KMS-11 (cell line): ENCODE measurements around the gene BRICD5.

ENCODE experiments used
- H2AFZ ChIP-seq: fragments of 200-600 bp; sonication (generic); 2 replicates; pipeline ENCODE4 v1.6.1; 2016; ENCODE audit warnings: antibody characterized with exemption, mixed run types, low read depth
- H3K27ac ChIP-seq: fragments of 200-600 bp; sonication (generic); 2 replicates; pipeline ENCODE4 v1.6.1; 2016; ENCODE audit warnings: mild to moderate bottlenecking, mixed run types
- H3K27me3 ChIP-seq: fragments of 200-600 bp; sonication (generic); 2 replicates; pipeline ENCODE4 v1.6.1; 2017; ENCODE audit warnings: mild to moderate bottlenecking, low read depth, mixed run types, moderate library complexity; ENCODE audit not compliant: insufficient read depth
- H3K36me3 ChIP-seq: fragments of 200-600 bp; sonication (generic); 2 replicates; pipeline ENCODE4 v1.6.1; 2017; ENCODE audit warnings: mild to moderate bottlenecking, mixed run types; ENCODE audit not compliant: insufficient read depth
- H3K4me1 ChIP-seq: fragments of 200-600 bp; sonication (generic); 2 replicates; pipeline ENCODE4 v1.6.1; 2016; ENCODE audit warnings: mild to moderate bottlenecking, low read depth, mixed run types; ENCODE audit not compliant: poor library complexity, severe bottlenecking
- H3K4me2 ChIP-seq: fragments of 200-600 bp; sonication (generic); 2 replicates; pipeline ENCODE4 v1.7.0; 2016; ENCODE audit warnings: mild to moderate bottlenecking, mixed run types
- H3K4me3 ChIP-seq: fragments of 200-600 bp; sonication (generic); IDR thresholded peaks from 2 replicates; pipeline ENCODE4 v1.6.1; 2017; ENCODE audit warnings: low read depth, low read length, mixed read lengths; ENCODE audit not compliant: insufficient read depth
- H3K79me2 ChIP-seq: fragments of 200-600 bp; sonication (generic); 2 replicates; pipeline ENCODE4 v1.6.1; 2016; ENCODE audit warnings: low read depth, mixed run types; ENCODE audit not compliant: insufficient read depth
- H3K9ac ChIP-seq: fragments of 200-600 bp; sonication (generic); 2 replicates; pipeline ENCODE4 v1.6.1; 2016; ENCODE audit warnings: mild to moderate bottlenecking, mixed run types
- H4K20me1 ChIP-seq: fragments of 200-600 bp; sonication (generic); 2 replicates; pipeline ENCODE4 v1.6.1; 2016; ENCODE audit warnings: mild to moderate bottlenecking, mixed run types; ENCODE audit not compliant: insufficient read depth
- CTCF ChIP-seq: fragments of 200-600 bp; sonication (generic); conservative IDR thresholded peaks from 2 replicates; pipeline ENCODE4 v1.6.1; 2017; ENCODE audit warnings: low read depth, mild to moderate bottlenecking, antibody characterized with exemption, low read length, moderate library complexity, mixed read lengths

BRICD5 gene

GRCh38 chr16:2183671-2184070, 27.0 kb downstream of the BRICD5 start:
- Histone ChIP-seq H3K4me3 (no peak overlapping the region), H3K79me2 (no peaks in the 10 kb centered on the region), H2AFZ (no peak overlapping the region), H3K27ac (no peak overlapping the region), H3K4me1 (no peaks in the 10 kb centered on the region), H3K36me3 (no peaks in the 10 kb centered on the region), H3K4me2 (no peak overlapping the region), H4K20me1 (no peaks in the 10 kb centered on the region), H3K27me3 (peaks cover 21% of the 10 kb centered on the region), H3K9ac (no peak overlapping the region)
- no peak for TF ChIP-seq CTCF

DNA sequence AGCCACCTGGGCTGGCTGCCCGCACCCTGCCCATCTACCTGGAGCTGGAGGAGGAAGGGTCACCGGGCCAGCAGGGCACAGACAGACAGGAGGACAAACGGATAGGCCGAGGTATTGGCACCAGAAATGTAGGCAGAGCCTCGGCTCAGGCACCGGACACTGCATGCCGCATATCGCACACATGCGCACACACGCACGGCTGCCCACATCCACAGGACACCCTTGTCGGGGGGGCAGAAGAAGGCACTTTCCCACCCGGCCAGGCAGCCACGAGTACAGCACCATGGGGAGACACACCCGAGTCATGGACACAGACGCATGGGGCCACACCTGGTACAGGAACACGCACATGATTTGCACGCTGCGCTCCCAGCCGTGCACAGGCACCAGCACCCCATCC, 28.7 kb downstream of the BRICD5 start:
- Histone ChIP-seq H3K27me3 (peaks cover 21% of the 10 kb centered on the region), H3K4me1 (no peaks in the 10 kb centered on the region), H3K4me2 (no peak overlapping the region), H3K4me3 (no peak overlapping the region), H2AFZ (no peak overlapping the region), H3K27ac (no peak overlapping the region), H3K79me2 (no peaks in the 10 kb centered on the region), H4K20me1 (no peaks in the 10 kb centered on the region), H3K9ac (no peak overlapping the region), H3K36me3 (no peaks in the 10 kb centered on the region)
- TF ChIP-seq CTCF: no peak

- no peak overlapping the region for H3K4me3 ChIP-seq
- no peaks in the 10 kb centered on the region; the same call in 1 of the 2 replicates for H3K36me3 ChIP-seq
- H2AFZ ChIP-seq: no peak overlapping the region
- TF ChIP-seq CTCF: no peak
- H3K79me2 ChIP-seq: no peaks in the 10 kb centered on the region
- H3K9ac ChIP-seq: no peak overlapping the region
- no peaks in the 10 kb centered on the region for H4K20me1 ChIP-seq
- H3K27me3 ChIP-seq: peaks cover 14% of the 10 kb centered on the region
- H3K4me1 ChIP-seq: no peaks in the 10 kb centered on the region
- no peak overlapping the region for H3K27ac ChIP-seq
- H3K4me2 ChIP-seq: no peak overlapping the region
Measured at GRCh38 chr16:2180962-2181923, 29.4 kb downstream of the BRICD5 start.

DNA sequence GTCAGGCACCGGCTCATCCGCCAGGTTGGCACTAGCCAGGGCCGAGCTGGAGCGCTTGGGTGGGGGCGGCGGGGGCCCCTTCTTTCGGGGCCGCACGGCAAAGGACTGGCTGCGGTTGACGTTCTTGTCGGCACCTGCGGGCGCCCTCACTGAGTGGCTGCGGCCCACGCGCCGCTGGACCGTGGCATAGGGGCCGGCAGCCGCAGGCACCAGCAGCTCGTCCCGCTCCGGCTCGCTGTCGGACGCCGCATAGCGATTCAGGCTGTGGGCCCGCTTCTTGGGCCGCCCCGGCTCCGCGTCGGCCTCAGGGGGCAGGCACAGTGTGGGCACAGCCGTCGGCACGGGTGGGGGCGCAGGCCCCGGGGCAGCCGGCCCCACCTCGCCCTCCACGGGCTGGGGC, 30.2 kb downstream of the BRICD5 start:
- H4K20me1 ChIP-seq: no peaks in the 10 kb centered on the region
- H3K4me1 ChIP-seq: no peaks in the 10 kb centered on the region
- no peak overlapping the region for H3K4me2 ChIP-seq

More for the DNA sequence above, 30.2 kb downstream of the BRICD5 start:
- Histone ChIP-seq H3K27me3 (peaks cover 8% of the 10 kb centered on the region), H3K4me3 (no peak overlapping the region), H3K79me2 (no peaks in the 10 kb centered on the region), H2AFZ (no peak overlapping the region), H3K36me3 (peaks cover 6% of the 10 kb centered on the region; the same call in 1 of the 2 replicates), H3K27ac (no peak overlapping the region), H3K9ac (no peak overlapping the region)
- no peak for TF ChIP-seq CTCF
